ENCODE data around the gene FAM184B.
A peak's percentile ranks its signal among the peaks of the same experiment; 100 is the strongest.

The FAM184B gene

GRCh38 chr4:17646693-17647092, 134.7 kb downstream of the FAM184B start:
- no peak for DNase-seq (ENCODE audit: low read depth, low spot score)
- TF ChIP-seq CTCF (IDR thresholded peaks at IDR 0.05; ENCODE audit: low read depth, low read length) = no peak
- in situ Hi-C loops (cut with HindIII; ENCODE audit: low sequenced_read_pairs) = no loop called here
- no peak overlapping the region for H3K4me3 ChIP-seq (ENCODE audit: low read depth, low read length)

- DNase-seq (ENCODE audit: low read depth, low spot score) = no peak
- in situ Hi-C loops (cut with HindIII; ENCODE audit: low sequenced_read_pairs) = no loop called here
- no peak for TF ChIP-seq CTCF (IDR thresholded peaks at IDR 0.05; ENCODE audit: low read depth, low read length)
Measured at GRCh38 chr4:17642398-17642783, 139.0 kb downstream of the FAM184B start.

GRCh38 chr4:17639136-17639535, 142.3 kb downstream of the FAM184B start:
- DNase-seq (ENCODE audit: low read depth, low spot score) = no peak

More at GRCh38 chr4:17642398-17642783, 139.0 kb downstream of the FAM184B start:
- H3K4me3 ChIP-seq (ENCODE audit: low read depth, low read length) = no peak overlapping the region

GRCh38 chr4:17636696-17637622, 144.5 kb downstream of the FAM184B start:
- in situ Hi-C loops (cut with HindIII; ENCODE audit: low sequenced_read_pairs) = no loop called here
- TF ChIP-seq CTCF (IDR thresholded peaks at IDR 0.05; ENCODE audit: low read depth, low read length) = peak; percentile 93
- DNase-seq (ENCODE audit: low read depth, low spot score) = peak; percentile 72
- no peak overlapping the region for H3K4me3 ChIP-seq (ENCODE audit: low read depth, low read length)

More at GRCh38 chr4:17639136-17639535, 142.3 kb downstream of the FAM184B start:
- TF ChIP-seq CTCF (IDR thresholded peaks at IDR 0.05; ENCODE audit: low read depth, low read length) = no peak
- H3K4me3 ChIP-seq (ENCODE audit: low read depth, low read length) = no peak overlapping the region
- in situ Hi-C loops (cut with HindIII; ENCODE audit: low sequenced_read_pairs) = no loop called here

GRCh38 chr4:17636341-17636695, 145.1 kb downstream of the FAM184B start:
- in situ Hi-C loops (cut with HindIII; ENCODE audit: low sequenced_read_pairs) = no loop called here
- TF ChIP-seq CTCF (IDR thresholded peaks at IDR 0.05; ENCODE audit: low read depth, low read length) = no peak
- DNase-seq (ENCODE audit: low read depth, low spot score) = no peak
- no peak overlapping the region for H3K4me3 ChIP-seq (ENCODE audit: low read depth, low read length)

- no peak for DNase-seq (ENCODE audit: low read depth, low spot score)
- H3K4me3 ChIP-seq (ENCODE audit: low read depth, low read length) = no peak overlapping the region
- no peak for TF ChIP-seq CTCF (IDR thresholded peaks at IDR 0.05; ENCODE audit: low read depth, low read length)
- in situ Hi-C loops (cut with HindIII; ENCODE audit: low sequenced_read_pairs) = no loop called here
Measured at GRCh38 chr4:17635056-17635455, 146.4 kb downstream of the FAM184B start.
